Measurements from ENCODE around the gene CKLF. TPM values are rescaled to one million over a fixed set of nuclear protein-coding genes. Genes with fewer than 3 reads are reported as not detected.
"Not testable (repeated sequence)": the region's sequence is repeated elsewhere in the genome, so short reads cannot be mapped to it uniquely, and the experiment has no call there.

Gene CKLF
- total RNA-seq, 1 experiment from 2014 or later: 163 TPM

DNA sequence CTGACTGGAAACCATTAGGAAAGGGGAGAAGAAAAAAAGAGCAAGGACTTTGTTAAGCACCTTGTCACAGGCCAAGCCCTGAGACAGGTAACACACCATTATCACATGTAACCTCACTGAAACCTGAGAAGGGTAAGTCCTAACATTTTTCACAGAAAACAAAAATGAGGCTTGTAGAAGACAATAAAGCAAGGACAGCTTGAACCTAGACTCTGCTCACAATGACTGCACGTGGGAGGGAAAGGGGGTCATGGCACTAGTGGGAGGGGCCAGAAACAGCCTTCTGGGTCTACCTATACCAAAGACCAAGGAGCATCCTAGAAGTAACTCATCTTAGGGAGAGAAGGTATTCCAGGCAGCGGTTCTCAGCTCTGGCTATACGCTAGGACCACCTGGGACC lies 10.0 kb upstream of the CKLF start:
- no peak for DNase-seq (ENCODE audit: low spot score)

DNA sequence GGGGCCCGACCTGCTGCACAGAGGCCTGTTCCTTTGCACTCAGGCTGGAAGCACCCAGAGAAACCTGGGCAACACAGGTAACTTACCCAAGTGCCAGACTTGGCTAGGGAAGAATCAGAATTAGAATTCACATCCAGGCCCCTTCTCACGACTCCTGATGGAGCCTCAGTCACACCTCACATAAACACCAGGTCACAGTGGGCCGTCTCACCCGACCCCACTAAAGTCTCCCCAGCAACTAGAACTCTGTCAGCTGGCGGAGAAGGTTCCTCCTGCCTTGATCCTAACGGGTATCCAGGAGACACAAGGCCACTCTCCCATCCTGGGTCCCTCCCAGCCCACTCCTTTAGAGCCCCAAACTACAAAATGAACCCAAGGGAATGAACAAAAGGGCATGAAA lies 8.8 kb upstream of the CKLF start:
- DNase-seq (ENCODE audit: low spot score): no peak

DNA sequence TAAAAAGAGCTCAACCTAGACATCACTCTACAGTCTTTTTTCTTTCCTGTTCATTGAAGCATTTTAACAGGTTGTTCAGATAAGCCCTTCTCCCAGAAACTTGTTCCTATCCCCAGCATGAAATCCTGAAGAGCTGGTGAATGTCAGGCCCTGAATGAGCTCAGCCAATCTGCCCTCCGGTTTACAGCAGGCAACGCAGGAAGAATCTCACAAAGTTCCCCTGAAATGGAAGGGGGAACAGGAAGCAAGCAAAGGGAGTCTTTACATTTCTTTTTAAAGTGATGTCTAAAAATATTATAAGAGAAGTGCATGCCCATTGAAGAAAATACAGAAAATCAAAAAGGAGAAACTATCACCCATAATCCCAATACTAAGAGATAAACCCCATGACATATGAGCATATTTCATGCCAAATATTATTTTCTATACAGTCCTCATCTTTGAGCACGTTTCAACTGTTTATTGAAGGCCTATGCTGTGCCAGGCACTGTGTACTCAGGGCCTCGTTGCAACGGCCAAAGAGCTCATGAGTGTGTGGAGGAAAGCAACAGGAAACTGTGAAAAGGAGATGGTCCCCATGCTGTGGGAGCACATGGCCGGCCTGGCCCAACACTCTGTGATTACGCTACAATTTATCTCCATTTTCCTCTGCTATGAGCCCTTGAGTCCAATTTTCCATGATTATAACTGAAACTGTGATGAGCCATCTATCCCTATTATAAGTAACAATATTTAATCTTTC lies 8.2 kb upstream of the CKLF start:
- no peak for DNase-seq (ENCODE audit: low spot score)

DNA sequence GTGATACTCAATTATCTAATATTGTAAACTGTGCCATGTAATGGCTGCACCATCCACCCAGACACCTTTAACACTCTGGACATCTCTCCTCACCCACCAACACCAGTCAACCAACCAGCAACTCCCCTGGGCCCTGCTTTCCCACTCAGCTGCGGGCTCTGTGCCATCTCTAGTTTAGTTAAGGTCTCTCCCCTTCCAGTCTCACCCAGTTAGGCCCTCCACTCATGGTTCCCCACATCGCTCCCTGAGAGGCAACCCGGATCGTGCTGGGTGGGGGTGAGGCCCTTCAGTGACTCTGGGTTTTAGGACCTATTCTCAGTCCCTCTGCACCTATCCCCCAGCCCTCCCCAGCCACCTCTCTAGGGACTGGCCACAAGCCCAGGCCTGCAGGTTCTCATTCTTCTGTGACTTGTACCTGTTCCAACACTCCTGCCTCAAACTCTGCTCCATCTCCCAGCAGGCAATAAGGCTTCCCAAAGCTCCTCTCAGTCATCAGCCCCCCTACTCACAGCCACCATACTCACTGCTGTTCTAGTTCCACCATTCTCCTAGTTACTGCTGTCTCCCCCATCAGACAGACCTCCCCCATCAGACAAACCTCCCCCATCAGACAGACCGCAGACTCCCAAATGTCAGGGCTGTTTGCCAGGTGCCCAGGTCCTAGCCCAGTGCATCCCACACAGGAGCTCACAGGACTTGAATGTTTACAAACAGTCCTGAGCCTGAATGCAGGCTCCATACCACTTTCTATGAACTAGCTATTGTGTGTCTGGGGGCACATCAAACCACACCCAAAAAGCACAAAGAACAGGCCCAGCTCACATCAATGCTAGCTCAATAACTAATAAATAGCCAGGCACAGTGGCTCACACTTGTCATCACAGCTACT lies 5.0 kb upstream of the CKLF start:
- no peak for DNase-seq (ENCODE audit: low spot score)

DNA sequence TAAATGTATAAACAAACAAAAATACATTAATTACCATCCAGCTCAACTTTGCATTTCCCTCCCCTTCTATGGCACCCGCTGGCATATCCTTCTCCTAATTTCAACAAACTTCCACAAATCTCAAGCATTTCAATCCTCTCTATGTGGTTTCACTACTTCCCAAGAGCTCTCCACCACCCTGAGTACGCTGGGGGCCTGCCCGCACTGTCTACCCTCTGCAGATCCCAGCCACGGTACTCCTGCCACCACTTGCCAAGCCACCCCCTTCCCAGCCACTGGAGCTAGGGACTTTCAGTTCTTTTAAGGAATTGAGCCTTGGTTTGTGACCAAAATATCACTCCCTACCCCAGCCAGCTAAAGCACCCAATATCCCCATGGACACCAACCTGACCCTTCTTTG lies 4.3 kb upstream of the CKLF start:
- no peak for DNase-seq (ENCODE audit: low spot score)

DNA sequence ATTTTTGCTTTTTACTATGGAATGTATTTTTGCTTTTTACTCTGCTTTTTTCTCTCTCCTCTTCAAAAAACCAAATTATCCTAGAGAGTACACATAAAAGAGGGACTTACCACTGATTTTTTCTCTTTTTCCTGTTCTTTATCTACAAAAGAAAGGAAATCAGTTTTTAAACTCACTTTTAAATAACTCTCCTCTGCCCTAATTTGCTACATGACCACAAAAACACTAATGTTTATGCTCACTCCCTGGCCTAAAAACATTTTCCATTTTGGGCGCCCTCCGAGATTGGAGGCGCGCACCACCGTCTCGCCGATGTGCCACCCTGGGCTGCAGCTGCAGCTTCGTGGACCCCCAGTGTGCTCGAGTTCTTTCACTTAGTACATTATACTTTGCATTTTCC lies 3.5 kb upstream of the CKLF start:
- no peak for DNase-seq (ENCODE audit: low spot score)

DNA sequence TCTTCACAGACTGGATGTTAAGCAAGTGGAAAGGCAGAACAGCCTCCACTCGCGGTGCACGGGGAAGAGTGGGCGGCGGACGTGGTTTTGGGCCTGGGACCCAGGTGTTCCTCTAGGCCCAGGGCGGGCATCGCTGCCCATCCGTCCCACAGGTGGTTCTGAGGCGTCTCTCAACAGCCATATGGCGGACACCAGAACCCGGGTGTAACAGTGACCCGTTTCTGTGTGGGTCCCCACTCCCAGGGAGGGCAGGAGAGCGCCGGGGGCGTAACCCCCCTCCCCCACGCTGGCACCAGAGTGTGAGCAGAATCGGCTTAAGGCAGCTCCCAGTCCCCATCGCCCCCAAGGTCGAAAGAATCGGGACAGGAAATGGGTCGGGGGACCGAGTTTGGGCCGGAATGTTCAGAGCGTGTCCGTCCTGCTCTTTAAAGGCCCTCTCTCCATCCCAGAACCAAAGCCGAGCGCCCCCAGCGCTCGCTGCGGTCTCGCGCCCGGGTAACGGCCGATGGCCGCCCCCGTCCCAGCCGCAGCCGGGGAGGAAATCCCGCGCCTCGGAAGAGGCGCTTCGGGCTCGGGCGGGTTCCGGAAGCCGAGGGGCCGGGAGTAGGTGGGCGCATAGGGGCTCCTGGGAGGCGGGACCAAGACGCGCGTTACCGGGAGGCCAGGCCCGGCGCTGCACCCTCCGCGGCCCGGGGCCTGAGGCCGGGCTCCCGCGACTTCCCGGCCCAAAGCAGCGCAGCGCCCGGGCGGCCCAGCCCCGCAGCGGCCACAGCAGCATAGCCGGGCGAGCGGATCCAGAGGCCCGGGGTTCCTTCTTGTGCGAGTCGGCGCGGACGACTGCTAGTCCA lies 2.9 kb upstream of the CKLF start, which contains the start of gene TK2:
Gene TK2 (minus strand): TSS at position 839 of the 848 bp plus-strand sequence. CDS start 61 bp downstream, at position 778.
- DNase-seq (ENCODE audit: low spot score): no peak

DNA sequence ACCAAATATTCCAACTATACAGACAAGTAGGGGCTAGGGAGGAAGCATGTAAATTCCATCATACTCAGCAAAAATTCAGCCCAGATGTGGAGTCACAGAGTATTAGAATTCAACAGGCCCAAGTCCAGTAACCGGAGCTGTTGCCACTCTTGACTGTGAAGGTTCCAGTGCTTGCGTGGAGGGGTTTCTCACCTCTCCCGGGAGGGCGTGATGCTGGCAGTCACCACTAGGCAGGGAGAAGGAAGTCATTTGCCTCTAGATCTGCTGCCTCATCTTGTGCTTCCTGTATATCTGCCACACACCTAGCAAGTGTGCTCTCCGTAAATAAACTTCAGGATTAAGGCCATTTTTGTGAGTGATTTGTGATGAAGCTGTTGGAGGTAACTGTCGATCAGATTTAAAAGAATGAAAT lies 1.0 kb upstream of the CKLF start:
- peak; percentile 71 for DNase-seq (ENCODE audit: low spot score)

DNA sequence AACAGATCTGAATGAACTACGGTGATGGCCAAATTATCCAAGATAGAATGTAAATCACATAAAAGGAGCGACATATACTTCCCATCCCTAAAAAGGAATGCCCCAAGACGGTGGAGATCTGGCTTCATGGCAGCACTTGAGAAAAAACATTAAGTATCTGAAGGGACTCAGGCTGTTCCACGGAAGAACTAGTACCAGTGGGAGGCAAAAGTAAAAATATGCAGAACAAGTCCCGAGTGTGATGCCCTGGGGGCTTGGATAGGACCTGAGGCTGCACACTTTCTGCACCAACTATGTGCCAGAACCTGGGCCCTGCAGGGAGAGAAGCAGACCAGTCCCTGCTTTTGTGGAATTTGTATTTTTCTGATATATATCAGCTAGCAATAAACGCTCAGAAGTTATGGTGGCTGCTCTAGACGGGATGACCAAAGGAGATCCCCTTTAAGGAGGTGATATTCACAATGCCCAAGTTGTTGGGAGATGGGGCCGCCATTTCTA lies 539 bp upstream of the CKLF start:
- no peak for DNase-seq (ENCODE audit: low spot score)

DNA sequence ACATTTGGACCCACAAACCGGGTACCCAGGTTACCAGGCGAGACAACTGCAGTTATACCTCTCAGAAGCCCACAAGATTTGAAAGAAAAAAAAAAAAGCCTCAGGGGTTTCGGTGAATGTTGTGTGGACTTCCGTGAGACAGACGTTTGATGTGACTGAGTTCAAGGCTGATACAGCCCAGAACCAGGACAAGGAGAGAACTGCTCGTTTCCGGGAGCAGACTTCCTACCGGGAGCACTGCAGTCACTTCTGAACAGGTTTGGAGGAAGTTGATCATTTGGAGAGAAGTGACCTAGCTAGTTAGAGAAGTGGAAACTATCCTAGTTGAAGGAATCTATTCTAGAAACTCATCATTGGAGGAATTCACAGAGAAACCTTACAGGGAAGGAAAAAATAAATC lies 847 bp downstream of the CKLF start:
- no peak for DNase-seq (ENCODE audit: low spot score)

DNA sequence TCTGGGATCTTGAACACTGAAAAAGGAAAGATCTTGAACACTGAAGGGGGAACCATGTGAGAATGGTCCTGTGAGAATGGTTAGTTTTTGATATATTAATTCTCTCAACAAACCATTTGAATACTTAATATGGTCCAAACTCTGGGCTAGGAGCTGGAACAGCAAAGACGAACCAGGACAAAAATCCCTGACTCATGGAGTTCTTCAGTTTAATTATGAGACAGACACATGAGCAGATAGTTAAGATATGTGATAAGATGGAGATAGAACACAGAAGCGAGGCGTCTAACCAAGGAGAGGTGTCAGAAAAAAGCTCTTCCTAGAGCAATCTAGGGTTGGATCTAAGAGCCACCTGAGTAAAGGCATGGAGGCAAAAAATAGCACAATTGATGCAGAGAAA lies 1.6 kb downstream of the CKLF start:
- DNase-seq (ENCODE audit: low spot score): no peak

DNA sequence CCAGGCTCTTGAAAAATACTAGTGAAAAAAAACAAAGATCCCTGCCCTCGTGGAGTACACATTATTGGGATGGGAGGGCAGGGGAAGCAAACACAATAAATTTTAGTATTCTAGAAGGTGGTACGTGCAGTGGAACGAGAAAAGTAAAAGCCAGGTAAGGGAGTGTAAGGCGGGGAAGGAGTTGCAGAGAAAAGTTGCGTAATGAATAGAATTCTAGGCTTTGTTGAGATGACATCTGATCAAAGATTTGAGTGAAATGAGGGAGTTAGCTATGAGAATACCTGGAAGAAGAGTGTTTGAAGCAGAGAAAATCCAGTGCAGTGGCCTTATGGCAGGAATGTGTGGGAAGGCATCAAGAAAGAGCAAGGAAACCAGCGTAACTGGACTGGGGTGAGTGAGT lies 2.1 kb downstream of the CKLF start:
- DNase-seq (ENCODE audit: low spot score): no peak

DNA sequence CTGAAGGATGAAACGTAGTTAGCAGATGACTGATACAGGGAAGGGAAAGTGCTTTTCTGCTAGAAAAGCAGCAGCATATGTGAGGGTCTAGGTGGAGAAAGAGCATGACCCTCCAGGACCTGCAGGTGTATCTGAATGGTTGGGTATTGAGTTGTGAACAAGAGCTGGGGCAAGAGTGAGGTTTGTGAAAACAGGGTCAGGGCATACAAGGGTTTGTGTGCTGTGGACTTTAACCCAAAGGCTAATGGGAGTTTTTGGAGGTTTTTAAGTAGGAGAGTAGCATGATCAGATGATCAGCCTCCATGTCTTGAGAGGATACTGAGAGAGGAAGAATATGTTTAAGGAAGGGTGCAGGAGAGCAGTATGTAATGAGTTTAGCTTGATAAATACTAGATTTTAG lies 7.7 kb downstream of the CKLF start:
- DNase-seq (ENCODE audit: low spot score): no peak

DNA sequence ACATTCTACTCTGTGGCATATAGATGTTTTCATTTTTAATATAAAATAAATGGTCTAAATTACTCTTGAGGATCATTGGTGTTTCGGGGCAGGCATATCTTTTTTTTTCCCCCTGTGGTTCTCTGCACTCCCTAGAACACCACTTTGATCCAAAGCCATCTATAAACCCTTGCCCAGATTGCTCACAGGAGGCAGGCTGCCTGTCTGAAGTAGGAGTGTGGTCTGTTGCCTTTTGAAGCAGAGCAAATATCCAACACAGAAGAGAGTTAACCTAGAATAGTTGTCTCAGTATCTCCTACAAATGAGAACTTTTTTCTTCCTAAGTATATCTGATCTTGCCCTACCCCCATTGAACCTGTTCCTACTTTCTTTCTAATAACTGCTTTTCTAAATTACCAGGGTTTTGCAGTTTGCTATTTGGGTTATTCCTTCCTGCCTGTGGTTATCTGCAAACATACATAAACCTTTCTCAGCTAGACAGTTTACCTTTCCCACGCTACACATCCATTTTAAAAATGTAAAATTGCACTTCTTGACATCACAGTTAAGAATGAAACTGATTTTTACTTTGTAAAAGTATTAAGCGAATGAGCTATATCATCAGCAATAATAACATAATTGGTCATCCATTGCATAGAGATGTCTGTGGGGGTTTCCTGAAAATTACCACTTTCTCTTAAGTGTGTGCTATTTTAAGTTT lies 9.2 kb downstream of the CKLF start:
- DNase-seq (ENCODE audit: low spot score): no peak

DNA sequence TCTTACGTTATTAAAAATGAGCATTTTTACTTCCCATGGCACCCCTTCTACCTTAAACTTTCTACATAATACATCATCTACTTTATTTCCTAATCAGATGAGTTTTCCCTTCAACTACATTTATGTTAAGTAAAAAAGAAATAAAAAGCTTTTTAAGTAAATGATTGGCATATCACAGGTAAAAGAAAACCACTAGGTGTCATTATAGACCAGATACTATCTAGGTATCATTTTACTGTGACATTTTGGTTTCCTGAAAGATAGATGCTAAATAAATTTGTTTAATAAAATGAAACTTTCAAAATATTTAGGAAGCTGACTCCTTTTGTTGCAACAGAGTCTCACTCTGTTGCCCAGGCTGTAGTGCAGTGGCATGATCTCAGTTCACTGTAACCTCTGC lies 10.0 kb downstream of the CKLF start:
- DNase-seq (ENCODE audit: low spot score): no peak

DNA sequence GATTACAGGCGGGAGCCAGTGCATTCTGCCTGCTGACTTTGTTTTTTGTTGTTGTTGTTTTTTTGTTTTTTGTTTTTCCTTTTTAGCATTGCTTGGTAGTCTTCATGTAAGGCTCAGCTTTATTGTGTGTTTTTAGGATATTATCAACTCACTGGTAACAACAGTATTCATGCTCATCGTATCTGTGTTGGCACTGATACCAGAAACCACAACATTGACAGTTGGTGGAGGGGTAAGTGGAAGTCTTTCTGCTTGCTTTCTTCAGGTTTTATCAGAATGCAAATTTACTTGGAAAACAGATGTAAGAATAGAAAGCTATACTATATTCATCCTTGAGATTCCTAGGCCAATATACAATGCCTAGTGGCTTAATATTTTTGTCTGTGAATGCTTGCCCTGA lies 10.6 kb downstream of the CKLF start:
- DNase-seq (ENCODE audit: low spot score): no peak

DNA sequence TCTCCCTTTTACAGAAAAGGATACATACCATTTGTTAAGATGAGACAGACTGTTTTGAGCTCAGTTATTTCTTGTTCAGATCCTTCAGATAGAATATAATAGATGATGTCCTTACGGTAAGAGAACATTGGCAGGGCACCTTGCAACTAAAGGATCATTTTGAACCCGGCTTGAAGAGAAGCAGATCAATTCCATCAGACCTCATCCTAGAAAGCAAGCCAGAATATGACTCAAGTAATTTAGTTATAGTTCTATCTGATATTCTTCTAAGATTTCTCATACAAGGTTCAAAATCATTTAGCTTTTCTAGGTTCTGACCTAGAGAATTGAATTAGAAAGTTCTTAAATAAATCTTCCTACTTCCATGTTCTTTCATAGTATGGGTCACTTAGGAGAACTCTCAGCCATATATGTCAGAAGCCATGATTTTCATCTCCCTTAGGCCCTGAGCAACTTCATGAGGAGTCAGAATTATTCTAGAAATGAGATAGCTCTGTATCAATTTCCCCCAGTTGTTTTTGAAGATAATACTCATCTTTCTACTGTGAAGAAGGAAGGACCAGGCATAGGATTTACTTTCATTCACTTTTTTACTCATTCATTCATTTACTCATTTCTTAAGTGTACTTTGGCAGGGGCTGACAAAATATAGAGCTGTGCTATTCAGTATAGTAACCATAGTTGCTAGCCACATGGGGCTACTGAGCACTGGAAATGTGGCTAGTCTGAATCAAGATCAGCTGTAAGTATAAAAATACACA lies 11.4 kb downstream of the CKLF start:
- DNase-seq (ENCODE audit: low spot score): no peak

DNA sequence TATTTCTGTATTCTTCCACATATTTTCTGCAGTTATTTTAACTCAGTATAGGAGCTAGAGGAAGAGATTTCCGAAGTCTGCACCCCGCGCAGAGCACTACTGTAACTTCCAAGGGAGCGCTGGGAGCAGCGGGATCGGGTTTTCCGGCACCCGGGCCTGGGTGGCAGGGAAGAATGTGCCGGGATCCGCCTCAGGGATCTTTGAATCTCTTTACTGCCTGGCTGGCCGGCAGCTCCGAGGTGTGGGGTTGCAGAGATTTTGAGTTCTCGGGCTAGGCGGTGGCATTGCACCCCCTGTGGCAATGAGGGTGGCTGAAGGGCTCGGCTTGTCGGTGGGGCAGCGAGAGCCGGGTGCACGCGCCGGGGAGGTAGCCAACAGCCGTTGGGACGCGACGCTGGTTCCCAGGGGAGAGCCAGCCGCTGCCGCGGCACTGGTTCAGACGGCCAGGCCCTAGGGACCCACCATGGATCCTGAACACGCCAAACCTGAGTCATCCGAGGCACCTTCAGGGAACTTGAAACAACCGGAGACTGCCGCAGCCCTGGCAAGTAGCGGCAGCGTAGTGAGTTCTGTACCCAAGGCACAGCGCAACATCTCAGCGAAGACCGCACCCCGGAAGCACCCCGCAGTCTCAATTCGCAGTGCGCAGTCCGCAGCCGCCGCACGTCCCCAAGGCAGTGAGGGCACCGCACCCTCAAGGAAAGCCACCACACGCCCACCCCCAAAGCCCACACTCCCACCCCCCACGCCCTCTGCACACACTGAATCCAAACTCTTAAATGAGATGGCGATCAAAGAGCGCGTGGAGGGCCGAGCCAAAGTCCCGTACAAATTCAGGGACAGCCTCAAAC lies 13.9 kb downstream of the CKLF start, which contains the start of gene CMTM1:
Gene CMTM1 (plus strand): TSS at position 389 of the 851 bp plus-strand sequence. CDS start 75 bp downstream, at position 464.
- DNase-seq (ENCODE audit: low spot score): no peak

DNA sequence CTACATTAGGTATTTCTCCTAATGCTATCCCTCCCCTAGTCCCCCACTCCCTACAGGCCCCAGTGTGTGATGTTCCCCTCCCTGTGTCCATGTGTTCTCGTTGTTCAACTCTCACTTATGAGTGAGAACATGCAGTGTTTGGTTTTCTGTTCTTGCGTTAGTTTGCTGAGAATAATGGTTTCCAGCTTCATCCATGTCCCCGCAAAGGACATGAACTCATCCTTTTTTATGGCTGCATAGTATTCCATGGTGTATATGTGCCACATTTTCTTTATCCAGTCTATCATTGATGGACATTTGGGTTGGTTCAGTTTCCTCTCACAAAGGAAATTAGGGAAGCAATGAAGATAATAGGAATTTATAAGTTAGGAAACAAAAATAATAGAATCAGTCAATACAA lies 14.9 kb downstream of the CKLF start:
- DNase-seq (ENCODE audit: low spot score): not testable (repeated sequence)
